MM.1S (cell line): Measurements from ENCODE around the gene KCNK13.

Experiments
- EZH2 ChIP-seq: fragments of 300-600 bp; sonication (generic); optimal IDR thresholded peaks from 2 replicates; pipeline ENCODE3; 2017; ENCODE audit warnings: low read depth, mild to moderate bottlenecking, antibody characterized with exemption, low read length, mixed read lengths
- EZH2phosphoT487 ChIP-seq: fragments of 300-600 bp; sonication (generic); IDR thresholded peaks from 2 replicates; pipeline ENCODE4 v1.6.1; 2018; ENCODE audit warnings: antibody characterized with exemption, low read length
- TF ChIP-seq, protein P1 (sequence below): fragments of 300-600 bp; sonication (generic); IDR thresholded peaks from 2 replicates; pipeline ENCODE4 v1.5.1; 2016; ENCODE audit warnings: antibody characterized with exemption, low read length, mixed read lengths

DNA sequence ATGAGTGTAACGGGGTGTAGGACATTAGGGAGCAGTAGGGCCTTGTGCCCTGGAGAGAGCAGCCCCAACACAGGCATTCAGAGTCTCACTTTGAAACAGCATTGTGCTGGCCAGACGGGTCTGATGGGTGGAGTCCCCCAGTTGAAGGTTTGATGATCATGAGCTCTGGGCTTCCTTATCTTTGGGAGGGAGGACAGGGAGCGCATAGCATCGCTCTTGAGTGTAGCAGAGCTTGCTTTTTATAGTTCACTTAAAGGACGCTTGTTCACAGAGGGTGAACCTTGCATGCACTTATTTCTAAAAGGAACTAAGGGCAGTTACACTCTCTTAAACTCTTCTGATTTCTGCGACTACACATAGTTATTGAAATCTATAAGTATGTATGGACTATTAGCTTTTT, 10.6 kb downstream of the KCNK13 start:
- TF ChIP-seq, protein P1, sequence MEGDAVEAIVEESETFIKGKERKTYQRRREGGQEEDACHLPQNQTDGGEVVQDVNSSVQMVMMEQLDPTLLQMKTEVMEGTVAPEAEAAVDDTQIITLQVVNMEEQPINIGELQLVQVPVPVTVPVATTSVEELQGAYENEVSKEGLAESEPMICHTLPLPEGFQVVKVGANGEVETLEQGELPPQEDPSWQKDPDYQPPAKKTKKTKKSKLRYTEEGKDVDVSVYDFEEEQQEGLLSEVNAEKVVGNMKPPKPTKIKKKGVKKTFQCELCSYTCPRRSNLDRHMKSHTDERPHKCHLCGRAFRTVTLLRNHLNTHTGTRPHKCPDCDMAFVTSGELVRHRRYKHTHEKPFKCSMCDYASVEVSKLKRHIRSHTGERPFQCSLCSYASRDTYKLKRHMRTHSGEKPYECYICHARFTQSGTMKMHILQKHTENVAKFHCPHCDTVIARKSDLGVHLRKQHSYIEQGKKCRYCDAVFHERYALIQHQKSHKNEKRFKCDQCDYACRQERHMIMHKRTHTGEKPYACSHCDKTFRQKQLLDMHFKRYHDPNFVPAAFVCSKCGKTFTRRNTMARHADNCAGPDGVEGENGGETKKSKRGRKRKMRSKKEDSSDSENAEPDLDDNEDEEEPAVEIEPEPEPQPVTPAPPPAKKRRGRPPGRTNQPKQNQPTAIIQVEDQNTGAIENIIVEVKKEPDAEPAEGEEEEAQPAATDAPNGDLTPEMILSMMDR: no peak
- TF ChIP-seq EZH2 (no peak), EZH2phosphoT487 (no peak)
